Forelimb muscle (tissue), 1 donor: ENCODE data around the gene CDA. TPM values are rescaled to one million over a fixed set of nuclear protein-coding genes. Genes with fewer than 3 reads are reported as not detected.

ENCODE experiments used
- DNase-seq: peaks from one replicate; pipeline ENCODE4 v3.0.0-alpha.2; 2013; ENCODE audit warnings: low read depth
- polyA plus RNA-seq: library from polyadenylated mRNA; unstranded; fragments of 120-200 nt; gene quantifications from one replicate; pipeline ENCODE4 v1.2.1, GENCODE V29; 2013; ENCODE audit not compliant: insufficient read length

The CDA gene
- polyA plus RNA-seq: 0.18 TPM

- DNase-seq: no peak
Observed at GRCh38 chr1:20588634-20589225, at the start of gene CDA. CDA (plus strand) TSS chr1:20589097; CDS start chr1:20589130, 33 bp downstream.

GRCh38 chr1:20540281-20540680 is 48.6 kb upstream of the CDA start:
- DNase-seq: no peak

GRCh38 chr1:20546637-20547036 is 42.3 kb upstream of the CDA start:
- no peak for DNase-seq

- DNase-seq: no peak
Observed at GRCh38 chr1:20551161-20551560, 37.7 kb upstream of the CDA start.

- DNase-seq: peak; percentile 26
Observed at GRCh38 chr1:20551945-20552727, 36.8 kb upstream of the CDA start, which contains the start of gene FAM43B. FAM43B (plus strand) TSS chr1:20552573; CDS start chr1:20552974, 401 bp downstream.

DNA sequence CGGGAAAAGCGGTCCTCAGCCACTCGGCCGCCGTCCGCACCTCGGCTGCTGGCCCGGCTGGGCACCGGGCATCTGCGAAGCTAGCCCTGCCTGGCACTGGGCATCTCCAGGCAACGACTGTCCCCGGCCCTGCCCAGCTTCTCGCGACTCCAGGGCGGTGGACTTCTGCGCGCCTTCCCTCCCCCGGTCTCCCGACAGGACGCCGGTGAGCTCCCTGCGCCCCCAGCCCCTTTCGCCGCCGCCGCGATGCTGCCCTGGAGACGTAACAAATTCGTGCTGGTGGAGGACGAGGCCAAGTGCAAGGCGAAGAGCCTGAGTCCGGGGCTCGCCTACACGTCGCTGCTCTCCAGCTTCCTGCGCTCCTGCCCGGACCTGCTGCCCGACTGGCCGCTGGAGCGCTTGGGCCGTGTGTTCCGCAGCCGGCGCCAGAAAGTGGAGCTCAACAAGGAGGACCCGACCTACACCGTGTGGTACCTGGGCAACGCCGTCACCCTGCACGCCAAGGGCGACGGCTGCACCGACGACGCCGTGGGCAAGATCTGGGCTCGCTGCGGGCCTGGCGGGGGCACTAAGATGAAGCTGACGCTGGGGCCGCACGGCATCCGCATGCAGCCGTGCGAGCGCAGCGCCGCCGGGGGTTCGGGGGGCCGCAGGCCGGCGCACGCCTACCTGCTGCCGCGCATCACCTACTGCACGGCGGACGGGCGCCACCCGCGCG is 36.0 kb upstream of the CDA start:
- no peak for DNase-seq

- DNase-seq: no peak
Observed at GRCh38 chr1:20555025-20555757, 33.7 kb upstream of the CDA start.

DNA sequence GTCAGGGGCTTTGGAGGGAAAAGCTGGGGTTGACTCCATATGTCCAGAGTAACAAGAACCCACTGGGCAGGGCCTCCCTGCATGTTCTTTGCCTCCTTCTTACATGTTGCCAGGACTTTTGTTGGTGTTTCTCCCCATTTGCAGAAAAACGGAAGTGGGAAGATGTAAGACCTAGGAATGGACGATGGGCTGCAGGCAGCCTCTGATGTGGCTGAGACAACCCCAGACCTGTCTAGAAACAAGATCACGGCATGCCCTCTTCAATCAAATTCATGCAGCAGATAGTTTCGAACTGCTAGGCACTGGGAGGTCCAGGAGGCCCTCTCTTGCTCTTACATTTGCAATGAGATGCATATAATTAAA is 33.2 kb upstream of the CDA start:
- DNase-seq: no peak

DNA sequence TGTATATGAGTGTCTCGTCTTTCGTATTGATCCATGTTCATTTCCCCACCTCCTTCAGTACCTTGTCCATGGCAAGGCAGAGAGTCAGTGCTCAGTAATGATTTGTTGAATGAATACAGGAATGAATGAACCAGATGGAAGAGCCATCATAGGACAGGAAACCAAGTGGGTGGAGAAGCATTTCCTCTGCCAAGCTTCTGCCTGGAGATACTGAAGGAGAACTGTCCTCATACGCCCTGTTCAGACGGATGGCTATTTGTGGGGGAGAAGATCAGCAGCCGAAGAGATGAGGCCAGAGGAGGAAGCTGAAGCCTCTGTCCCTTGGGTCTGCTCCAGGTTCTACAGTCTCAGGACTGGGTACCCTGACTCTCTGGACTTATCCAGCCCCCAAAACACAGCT is 30.7 kb upstream of the CDA start:
- no peak for DNase-seq

- no peak for DNase-seq
Observed at GRCh38 chr1:20560966-20561365, 27.9 kb upstream of the CDA start.

DNA sequence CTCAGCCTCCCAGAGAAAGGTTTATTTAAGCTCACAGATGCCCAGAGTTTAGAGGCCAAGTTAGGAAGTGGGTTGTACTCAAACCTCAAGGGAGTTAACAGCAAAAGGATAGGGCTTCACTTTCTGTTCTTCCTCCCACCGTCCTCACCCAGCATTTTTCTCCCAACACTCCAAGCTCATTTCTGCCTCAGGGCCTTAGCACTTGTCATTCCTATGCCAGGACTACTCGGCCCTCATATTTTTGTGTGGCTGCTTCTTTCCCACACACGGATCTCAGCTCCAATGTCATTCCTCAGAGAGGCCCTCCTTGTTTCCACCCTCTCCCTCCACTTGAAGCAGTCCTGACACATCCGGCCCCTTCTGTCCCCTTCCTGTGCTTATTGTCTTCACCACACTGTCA is 23.7 kb upstream of the CDA start:
- no peak for DNase-seq

DNA sequence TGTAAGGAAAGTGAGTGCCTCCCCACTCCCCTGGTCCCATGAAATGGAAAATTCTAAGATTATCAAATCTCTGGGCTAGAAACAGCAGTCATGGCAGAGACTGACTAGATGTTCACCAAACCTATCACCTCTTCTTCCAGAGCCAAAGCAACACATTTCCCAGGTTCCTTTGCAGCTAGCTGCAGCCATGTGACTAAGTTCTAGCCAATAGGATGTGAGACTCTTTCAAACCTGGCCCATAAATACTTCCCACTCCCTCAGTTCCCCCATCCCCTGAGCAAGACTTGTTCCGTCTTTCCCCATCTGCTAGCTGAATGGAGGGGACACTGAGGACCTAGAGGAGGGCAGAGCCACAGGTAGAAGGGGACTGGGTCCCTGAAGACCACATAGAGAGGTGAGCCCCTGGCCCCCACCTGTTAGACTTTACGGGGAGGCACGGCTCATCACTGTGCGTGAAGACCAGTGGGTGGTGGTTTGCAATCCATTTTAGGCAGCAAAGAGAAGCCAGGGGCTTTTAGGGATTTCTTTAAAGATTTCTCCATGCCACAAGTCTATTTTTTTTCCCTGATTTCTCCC is 19.3 kb upstream of the CDA start:
- no peak for DNase-seq

DNA sequence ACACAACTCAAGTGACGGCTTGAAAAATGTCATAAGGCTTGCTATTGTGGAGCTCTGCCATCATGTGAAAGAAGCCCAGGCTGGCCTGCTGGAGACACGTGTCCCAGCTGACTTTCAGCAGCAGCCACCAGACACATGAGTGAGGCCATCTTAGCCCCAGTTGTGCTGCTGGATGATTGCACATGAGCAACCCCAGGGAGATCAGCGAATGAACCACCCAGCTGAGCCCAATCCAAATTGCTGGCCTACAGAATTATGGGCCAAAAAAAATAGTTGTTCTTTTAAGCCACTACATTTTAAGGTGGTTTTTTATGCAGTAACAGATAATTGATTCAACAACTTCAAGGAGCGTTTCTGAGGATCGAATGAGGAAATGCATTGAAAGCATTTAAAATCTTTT is 17.5 kb upstream of the CDA start:
- DNase-seq: no peak

- DNase-seq: no peak
Observed at GRCh38 chr1:20573987-20574386, 14.9 kb upstream of the CDA start.

DNA sequence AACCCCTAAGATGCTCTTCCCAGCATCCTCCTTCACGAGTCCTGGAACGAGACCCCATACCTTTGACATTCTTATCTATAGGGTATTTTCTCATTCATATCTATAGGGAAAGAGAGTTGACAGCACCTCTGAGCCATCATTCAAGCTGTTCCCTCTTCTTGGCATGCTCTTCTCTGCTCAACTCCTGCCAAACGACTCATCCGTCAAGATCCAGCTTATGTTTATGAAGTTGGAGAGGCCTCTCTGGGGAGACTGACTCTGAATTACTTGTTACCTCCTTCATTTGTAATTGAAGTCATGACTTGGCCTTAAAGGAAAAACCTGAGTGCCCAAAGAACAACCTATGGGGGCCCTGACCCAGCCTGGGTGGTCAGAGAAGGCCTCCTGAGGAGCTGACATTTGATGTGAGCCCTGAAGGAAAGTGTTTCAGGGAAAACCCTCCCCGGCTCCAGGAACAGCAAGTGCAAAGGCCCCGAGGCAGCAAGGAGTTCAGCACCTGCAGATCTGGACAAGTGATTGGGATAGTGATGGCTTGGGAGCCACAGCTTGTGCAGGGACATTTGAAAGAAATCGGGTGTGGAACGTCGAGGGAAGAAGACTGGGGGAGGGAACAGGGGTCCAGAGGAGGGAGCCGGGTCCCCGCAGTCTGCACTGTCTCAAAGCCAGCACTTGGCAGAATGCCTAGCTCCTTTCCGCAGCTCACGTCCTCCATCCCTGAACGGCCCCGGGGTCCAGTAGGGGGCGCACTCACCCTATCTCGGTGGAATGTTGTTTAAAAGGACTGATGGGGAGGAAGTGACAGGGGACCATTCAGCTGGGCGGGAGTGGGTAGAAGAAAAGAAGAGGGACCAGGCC is 14.0 kb upstream of the CDA start:
- no peak for DNase-seq

DNA sequence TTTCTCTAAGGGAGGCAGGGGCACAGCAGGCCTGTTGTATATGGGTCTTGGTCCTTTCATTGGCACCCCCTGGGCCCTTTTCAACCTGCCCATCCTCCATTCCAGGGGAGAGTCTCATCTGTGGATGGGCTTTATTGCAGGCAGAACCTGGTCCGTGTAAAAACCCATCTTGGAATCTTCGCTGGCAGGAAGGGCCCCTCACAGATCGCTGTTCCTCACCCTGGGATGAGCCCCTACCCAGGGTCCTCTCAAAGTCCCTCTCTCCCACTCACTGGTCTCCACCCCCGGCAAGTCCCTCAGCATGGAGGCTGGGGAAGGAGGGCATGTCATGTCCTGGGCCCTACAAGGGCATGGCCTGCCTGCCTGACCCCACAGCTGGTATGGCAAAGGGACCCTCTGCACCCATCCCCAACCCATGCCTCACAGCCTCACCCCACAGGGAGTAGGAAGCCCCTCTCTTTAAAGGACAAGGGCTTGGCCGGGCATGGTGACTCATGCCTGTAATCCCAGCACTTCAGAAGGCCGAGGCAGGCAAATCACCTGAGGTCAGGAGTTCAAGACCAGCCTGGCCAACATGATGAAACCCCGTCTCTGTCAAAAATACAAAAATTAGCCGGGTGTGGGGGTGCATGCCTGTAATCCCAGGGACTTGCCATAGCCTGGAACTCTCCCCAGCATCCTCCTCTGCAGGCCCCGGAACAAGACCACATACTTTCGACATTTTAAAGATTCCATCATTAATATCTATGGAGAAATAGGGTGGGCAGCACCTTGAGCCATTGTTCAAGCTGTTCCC is 13.2 kb upstream of the CDA start:
- no peak for DNase-seq

- no peak for DNase-seq
Observed at GRCh38 chr1:20578062-20578461, 10.8 kb upstream of the CDA start.

DNA sequence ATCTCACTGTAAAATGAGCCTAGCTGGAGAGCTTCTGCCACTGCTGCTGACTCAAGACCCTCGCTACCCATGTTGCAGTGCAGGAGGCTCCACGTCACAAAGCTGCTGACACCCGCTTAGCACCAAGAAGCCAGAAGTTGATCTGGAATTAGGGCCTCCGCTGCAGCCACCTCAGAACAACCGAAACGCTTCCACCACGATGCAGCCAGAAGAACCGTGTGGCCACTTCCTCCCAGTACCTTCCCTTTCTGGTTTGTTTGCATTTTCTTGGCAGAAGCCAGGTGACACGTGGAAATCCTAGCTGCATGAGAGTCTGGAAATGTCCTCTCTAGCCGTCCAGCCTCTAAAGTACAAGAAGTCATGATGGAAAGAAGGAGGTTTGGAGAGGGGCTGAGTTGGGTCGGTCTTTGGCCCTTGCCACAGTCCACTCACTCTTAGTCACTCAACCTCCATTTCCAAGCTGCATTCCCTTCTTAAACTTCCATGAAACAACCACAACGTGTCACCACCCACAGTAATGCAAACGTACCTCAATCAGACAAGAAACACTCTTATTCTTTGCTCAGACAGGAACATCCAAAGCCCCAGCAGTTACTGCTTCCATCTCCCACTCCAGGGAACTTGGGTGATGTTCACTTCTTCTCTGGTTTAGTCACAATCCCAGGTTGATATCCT is 10.0 kb upstream of the CDA start:
- DNase-seq: no peak

GRCh38 chr1:20584890-20585289 is 4.0 kb upstream of the CDA start:
- no peak for DNase-seq
